Right cardiac atrium (tissue), 5 donors: ENCODE measurements around the gene ELSPBP1. TPM values are rescaled to one million over a fixed set of nuclear protein-coding genes. Genes with fewer than 3 reads are reported as not detected.
"Not testable (repeated sequence)": the region's sequence is repeated elsewhere in the genome, so short reads cannot be mapped to it uniquely, and the experiment has no call there.

Experiments
- ATAC-seq, 2 donors: fragments of 200-7000 bp; cut with Tn5 transposase; one replicate each; pipeline versions ENCODE4 v1.8.0 to v1.9.1; 2020; ENCODE audit warnings: moderate library complexity in 2 of 2, mild to moderate bottlenecking in 1 of 2
- DNase-seq, 3 donors: peaks; one replicate each; pipeline ENCODE4 v3.0.0-alpha.2; 2020
- H3K27ac ChIP-seq: one replicate; pipeline ENCODE4 v1.5.1; 2013; ENCODE audit warnings: mild to moderate bottlenecking, low read length, control low read depth, moderate library complexity
- H3K27me3 ChIP-seq: one replicate; pipeline ENCODE4 v1.6.1; 2013; ENCODE audit not compliant: control insufficient read depth, insufficient read depth
- H3K4me1 ChIP-seq: one replicate; pipeline ENCODE4 v1.6.1; 2013; ENCODE audit warnings: low read length; ENCODE audit not compliant: control insufficient read depth, insufficient read depth
- H3K4me3 ChIP-seq: one replicate; pipeline ENCODE4 v1.5.1; 2013; ENCODE audit warnings: low read length, control low read depth
- H3K9me3 ChIP-seq: one replicate; pipeline ENCODE4 v1.6.1; 2013; ENCODE audit warnings: low read length; ENCODE audit not compliant: control insufficient read depth
- WGBS: extraction: QIAGEN DNeasy Blood & Tissue Kit; methylation state at CpG from one replicate; pipeline ENCODE4 v1.1.7; 2013; 5-methylcytosine and 5-hydroxymethylcytosine counted together
- intact Hi-C, 4 donors: fragments of 100-400 bp; cut with DNase I; formaldehyde crosslinking; loops; one replicate each; pipeline versions ENCODE4 v1.11.0 to v1.14.0; 2022 to 2023
- polyA plus RNA-seq: library from polyadenylated mRNA; stranded (reverse); fragments of 200-250 nt; gene quantifications from one replicate; pipeline ENCODE4 v1.2.3, GENCODE V29; 2013
- total RNA-seq, 4 donors: library from RNA; stranded (reverse); fragmentation: NEBNext Ultra II Directional; extraction: Animal tissue kit (Norgen Biotek cat#: 25700); gene quantifications; one replicate each; pipeline ENCODE4 v1.2.1, GENCODE V29; 2021
- donor health status: healthy with polysubstance abuse.
- donor health status: DM: no; HTN: yes; CAD: no.
- donor health status: DM: no; HTN: no; CAD: no.
- donor health status: DM: no; HTN: yes; CAD: no; lungs with severe emphysema.
- donor health status: DM: yes; HTN: yes; CAD: no.

ELSPBP1 gene
- total and polyA plus RNA-seq, 5 donors, result not detected

GRCh38 chr19:48043675-48044258, 49.3 kb downstream of the ELSPBP1 start, which contains the start of gene CABP5:
TSS of gene CABP5 (minus strand) at chr19:48044079. CDS start at chr19:48043922, 157 bp downstream.
- Histone ChIP-seq H3K27ac (no peak within 1 kb of the TSS), H3K9me3 (no peaks in the 10 kb centered on the region), H3K4me3 (no peak within 1 kb of the TSS), H3K4me1 (no peaks in the 10 kb centered on the region), H3K27me3 (no peaks in the 10 kb centered on the region)
- intact Hi-C loops, result no loop called here
- WGBS, result 66% methylated on average over 10 of the region's 10 CpGs
- no peak for DNase-seq
- no peak for ATAC-seq

DNA sequence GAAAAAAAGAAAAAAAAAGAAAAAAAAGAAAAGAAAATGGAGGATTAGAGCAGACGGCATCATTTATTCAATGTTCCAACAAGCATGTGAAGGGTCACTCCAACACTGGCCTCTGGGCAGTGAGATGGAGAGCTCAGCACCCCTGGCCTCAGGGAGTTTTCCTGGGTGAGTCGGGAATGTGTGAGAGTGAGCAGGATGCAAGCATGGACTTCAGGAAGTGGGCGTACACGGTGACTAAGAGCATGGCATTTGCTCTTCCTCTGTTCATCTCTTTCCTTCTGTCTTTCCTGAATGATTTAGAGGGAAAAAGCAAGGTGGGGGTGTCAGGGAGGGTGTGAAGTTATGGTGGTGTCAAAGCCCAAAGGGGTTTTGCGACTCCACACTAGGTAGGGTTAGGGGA, 50.1 kb downstream of the ELSPBP1 start:
- Histone ChIP-seq H3K27ac (no peak overlapping the region), H3K4me1 (no peaks in the 10 kb centered on the region), H3K4me3 (no peak overlapping the region), H3K27me3 (no peaks in the 10 kb centered on the region), H3K9me3 (no peaks in the 10 kb centered on the region)
- DNase-seq (no peak), ATAC-seq (no peak)
- intact Hi-C loops, result no loop called here
- 77% methylated on average over 5 of the region's 5 CpGs for WGBS

- intact Hi-C loops, result no loop called here
- Histone ChIP-seq H3K9me3 (no peaks in the 10 kb centered on the region), H3K4me3 (no peak overlapping the region), H3K27ac (no peak overlapping the region), H3K4me1 (no peaks in the 10 kb centered on the region), H3K27me3 (no peaks in the 10 kb centered on the region)
- 90% methylated on average over 10 of the region's 10 CpGs for WGBS
- ATAC-seq, result no peak
- DNase-seq, result no peak
Observed at GRCh38 chr19:48051335-48052033, 57.1 kb downstream of the ELSPBP1 start.

GRCh38 chr19:48053076-48053475, 58.6 kb downstream of the ELSPBP1 start:
- DNase-seq (no peak), ATAC-seq (no peak)
- 94% methylated on average over 5 of the region's 5 CpGs for WGBS
- H3K27me3 ChIP-seq, result no peaks in the 10 kb centered on the region
- no peak overlapping the region for H3K27ac ChIP-seq
- H3K4me1 ChIP-seq, result no peaks in the 10 kb centered on the region
- intact Hi-C loops, result no loop called here
- H3K4me3 ChIP-seq, result no peak overlapping the region
- no peaks in the 10 kb centered on the region for H3K9me3 ChIP-seq

DNA sequence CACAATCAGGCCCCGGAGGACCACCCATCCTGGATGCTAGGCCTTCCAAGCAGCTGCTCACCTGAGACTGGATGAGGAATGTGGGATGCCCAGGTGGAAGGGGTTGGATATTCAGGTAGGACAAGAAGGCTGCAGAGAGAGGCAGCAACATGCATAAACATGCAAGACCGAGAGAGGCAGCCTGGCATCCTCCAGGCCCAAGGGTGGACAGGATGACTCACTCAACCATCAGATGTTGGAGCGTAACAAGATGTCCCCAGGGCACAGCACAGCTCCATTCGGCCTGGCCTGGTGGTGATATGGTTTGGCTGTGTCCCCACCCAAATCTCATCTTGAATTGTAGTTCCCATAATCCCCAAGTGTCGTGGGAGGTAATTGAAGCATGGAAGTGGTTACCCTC, 59.4 kb downstream of the ELSPBP1 start:
- Histone ChIP-seq H3K4me3 (no peak overlapping the region), H3K4me1 (no peaks in the 10 kb centered on the region), H3K9me3 (no peaks in the 10 kb centered on the region), H3K27ac (no peak overlapping the region), H3K27me3 (no peaks in the 10 kb centered on the region)
- DNase-seq, result no peak
- WGBS, result 90% methylated on average over 5 of the region's 5 CpGs
- intact Hi-C loops, result no loop called here
- ATAC-seq, result no peak

- H3K4me3 ChIP-seq, result no peak overlapping the region
- DNase-seq, result no peak
- H3K27me3 ChIP-seq, result no peaks in the 10 kb centered on the region
- no peaks in the 10 kb centered on the region for H3K9me3 ChIP-seq
- no peaks in the 10 kb centered on the region for H3K4me1 ChIP-seq
- H3K27ac ChIP-seq, result no peak overlapping the region
- intact Hi-C loops, result no loop called here
- ATAC-seq, result no peak
- 95% methylated on average over 6 of the region's 6 CpGs for WGBS
Observed at GRCh38 chr19:48059331-48059730, 64.9 kb downstream of the ELSPBP1 start.

GRCh38 chr19:48060381-48060780, 65.9 kb downstream of the ELSPBP1 start:
- intact Hi-C loops, result no loop called here
- Histone ChIP-seq H3K27ac (no peak overlapping the region), H3K4me3 (no peak overlapping the region), H3K27me3 (no peaks in the 10 kb centered on the region), H3K4me1 (no peaks in the 10 kb centered on the region), H3K9me3 (no peaks in the 10 kb centered on the region)
- 89% methylated on average over 5 of the region's 5 CpGs for WGBS
- ATAC-seq, result no peak
- no peak for DNase-seq

GRCh38 chr19:48061401-48062344, 67.2 kb downstream of the ELSPBP1 start:
- intact Hi-C loops, result no loop called here
- no peaks in the 10 kb centered on the region for H3K27me3 ChIP-seq
- no peak for DNase-seq
- no peak for ATAC-seq
- no peak overlapping the region for H3K27ac ChIP-seq
- WGBS, result 59% methylated on average over 37 of the region's 37 CpGs
- no peaks in the 10 kb centered on the region for H3K4me1 ChIP-seq
- no peaks in the 10 kb centered on the region for H3K9me3 ChIP-seq
- H3K4me3 ChIP-seq, result no peak overlapping the region

DNA sequence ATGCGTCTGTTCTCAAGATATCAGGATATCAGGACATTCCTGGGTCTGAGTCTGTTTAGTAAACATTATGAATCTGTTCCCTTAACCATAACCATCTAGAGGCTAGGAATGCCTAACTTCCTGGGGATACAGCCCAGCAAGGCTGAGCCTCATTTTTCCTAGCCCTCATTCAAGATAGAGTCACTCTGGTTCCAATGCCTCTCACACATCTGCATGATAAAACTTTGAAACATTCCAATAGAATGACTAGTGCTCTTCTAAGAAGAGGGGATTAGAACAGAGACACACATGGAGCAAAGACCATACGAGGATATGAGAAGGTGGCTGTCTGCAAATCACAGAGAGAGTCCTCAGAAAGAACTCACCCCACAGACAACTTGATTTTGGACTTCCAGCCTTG, 70.1 kb downstream of the ELSPBP1 start:
- Histone ChIP-seq H3K27me3 (no peaks in the 10 kb centered on the region), H3K9me3 (no peaks in the 10 kb centered on the region), H3K27ac (no peak overlapping the region), H3K4me3 (no peak overlapping the region), H3K4me1 (no peaks in the 10 kb centered on the region)
- WGBS, result 76% methylated on average over 2 of the region's 2 CpGs
- intact Hi-C loops, result no loop called here
- no peak for ATAC-seq
- DNase-seq, result no peak

DNA sequence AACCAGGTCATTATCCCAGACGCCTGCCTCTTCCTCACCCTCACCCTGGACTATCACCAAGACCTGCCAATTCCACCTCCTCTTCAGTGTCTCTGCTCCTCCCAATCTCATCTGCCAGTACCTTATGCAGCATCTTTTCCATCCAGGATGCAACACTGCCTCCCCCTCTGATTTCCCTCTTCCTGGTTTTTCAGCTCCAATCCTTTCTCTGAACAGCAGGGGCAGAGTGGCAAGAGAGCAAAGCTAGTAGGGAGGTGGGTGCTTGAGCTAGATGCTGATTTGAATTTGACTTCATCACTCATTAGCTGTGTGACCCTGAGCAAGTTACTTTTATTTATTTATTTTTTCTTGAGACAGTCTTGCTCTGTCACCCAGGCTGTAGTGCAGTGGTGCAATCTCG, 75.0 kb downstream of the ELSPBP1 start:
- no peak for DNase-seq
- ATAC-seq, result no peak
- Histone ChIP-seq H3K4me1 (no peaks in the 10 kb centered on the region), H3K27me3 (no peaks in the 10 kb centered on the region), H3K9me3 (no peaks in the 10 kb centered on the region), H3K4me3 (no peak overlapping the region), H3K27ac (no peak overlapping the region)
- intact Hi-C loops, result no loop called here
- WGBS, result 72% methylated on average over 2 of the region's 2 CpGs

GRCh38 chr19:48070177-48070769, 75.8 kb downstream of the ELSPBP1 start:
- H3K4me1 ChIP-seq, DNase-seq, H3K27ac ChIP-seq, ATAC-seq, intact Hi-C loops, H3K4me3 ChIP-seq, H3K9me3 ChIP-seq, H3K27me3 ChIP-seq: not testable (repeated sequence)
- WGBS, result 98% methylated on average over 3 of the region's 3 CpGs
